HCT116 (cell line): ENCODE measurements around the gene RAPGEF1. TPM values are rescaled to one million over a fixed set of nuclear protein-coding genes. Genes with fewer than 3 reads are reported as not detected.

ENCODE experiments used
- ATAC-seq: fragments of 200-7000 bp; cut with Tn5 transposase; 2 replicates; pipeline ENCODE4 v1.9.1; 2020; ENCODE audit warnings: mild to moderate bottlenecking, moderate library complexity
- BruUV-seq: library from RNA; stranded (reverse); fragments of 400-500 nt; replicated peaks from 2 replicates; lab custom pipeline; 2021; lab: Mats Ljungman, UMichigan
- CTCF ChIA-PET: fragments of 300-600 bp; sonication (Branson Sonifier 250); formaldehyde crosslinking; loops from one replicate; lab custom pipeline; 2021; ENCODE audit warnings: antibody characterized with exemption; lab: Charles Lee
- POLR2A ChIA-PET: fragments of 300-600, 350-600 bp; sonication (Branson Sonifier 250); formaldehyde crosslinking; loops from one replicate; lab custom pipeline; 2021; ENCODE audit warnings: antibody characterized with exemption; lab: Charles Lee
- RAD21 ChIA-PET, 2 experiments: fragments of 300-600 bp; sonication (Branson Sonifier 250); formaldehyde crosslinking; loops; one replicate each; lab custom pipeline; 2023; ENCODE audit warnings: low total read pairs in 2 of 2; ENCODE audit not compliant: uncharacterized antibody in 2 of 2, unreplicated experiment in 2 of 2, low non-redundant PET in 1 of 2; lab: Charles Lee
- DNase-seq: peaks from one replicate; pipeline ENCODE4 v3.0.0-alpha.2; 2010; ENCODE audit warnings: low read depth, low spot score
- H2AFZ ChIP-seq: fragments of 200-600 bp; shearing (Covaris generic), sonication (generic); 2 replicates; pipeline ENCODE4 v1.6.1; 2017; ENCODE audit warnings: low read depth, mixed run types, mixed read lengths, antibody characterized with exemption, low read length; ENCODE audit not compliant: poor library complexity, severe bottlenecking
- H3K27ac ChIP-seq: 2 replicates; pipeline ENCODE4 v1.5.1; 2012; ENCODE audit warnings: low read depth, low read length
- H3K27me3 ChIP-seq: fragments of 200-600 bp; sonication (generic); 2 replicates; pipeline ENCODE4 v1.6.1; 2016; ENCODE audit warnings: mixed run types, low read length, mixed read lengths; ENCODE audit not compliant: insufficient read depth
- H3K36me3 ChIP-seq, 2 experiments: fragments of 200-500 bp in 1 of 2; fragments of 200-600 bp in 1 of 2; sonication (Bioruptor generic) in 1 of 2; sonication (generic) in 1 of 2; 2 replicates each; pipeline versions ENCODE4 v1.5.1 to v1.6.1; 2014 to 2016; ENCODE audit warnings: low read length in 2 of 2, inconsistent platforms in 1 of 2, mixed read lengths in 1 of 2, mixed run types in 1 of 2; ENCODE audit not compliant: insufficient read depth in 2 of 2, control insufficient read depth in 1 of 2
- H3K4me1 ChIP-seq, 2 experiments: fragments of 200-600 bp in 1 of 2; sonication (generic) in 1 of 2; 2 replicates each; pipeline versions ENCODE4 v1.5.1 to v1.6.1; 2012 to 2017; ENCODE audit warnings: low read length in 2 of 2, inconsistent platforms in 1 of 2, mild to moderate bottlenecking in 1 of 2, mixed read lengths in 1 of 2, mixed run types in 1 of 2, moderate library complexity in 1 of 2; ENCODE audit not compliant: insufficient read depth in 2 of 2, control insufficient read depth in 1 of 2
- H3K4me2 ChIP-seq: fragments of 200-600 bp; sonication (generic); 2 replicates; pipeline ENCODE4 v1.6.1; 2017; ENCODE audit warnings: mixed run types, low read length, mixed read lengths
- H3K4me3 ChIP-seq, 2 experiments: fragments of 200-600 bp in 1 of 2; sonication (generic) in 1 of 2; replicated peaks in 1 of 2; 2 replicates each; pipeline ENCODE4 v1.5.1; 2011 to 2016; ENCODE audit warnings: low read length in 2 of 2, control low read depth in 1 of 2, low read depth in 1 of 2, mild to moderate bottlenecking in 1 of 2, mixed read lengths in 1 of 2, mixed run types in 1 of 2
- H3K79me2 ChIP-seq: fragments of 200-600 bp; sonication (generic); 2 replicates; pipeline ENCODE4 v1.6.1; 2017; ENCODE audit warnings: mild to moderate bottlenecking, mixed run types, low read length, moderate library complexity, mixed read lengths; ENCODE audit not compliant: insufficient read depth
- H3K9ac ChIP-seq: fragments of 200-600 bp; sonication (generic); 2 replicates; pipeline ENCODE4 v1.6.1; 2016; ENCODE audit warnings: low read length, mixed read lengths
- H3K9me2 ChIP-seq: fragments of 200-600 bp; sonication (generic), shearing (Covaris generic); 2 replicates; pipeline ENCODE4 v1.6.1; 2017; ENCODE audit warnings: mixed run types, mild to moderate bottlenecking, moderate library complexity; ENCODE audit not compliant: insufficient read depth
- H3K9me3 ChIP-seq, 2 experiments: fragments of 200-500 bp in 1 of 2; fragments of 200-600 bp in 1 of 2; sonication (Bioruptor generic) in 1 of 2; sonication (generic) in 1 of 2; 2 replicates each; pipeline ENCODE4 v1.6.1; 2014 to 2017; ENCODE audit warnings: low read length in 2 of 2, mixed read lengths in 2 of 2, inconsistent platforms in 1 of 2, low read depth in 1 of 2, mild to moderate bottlenecking in 1 of 2, mixed run types in 1 of 2, moderate library complexity in 1 of 2; ENCODE audit not compliant: control insufficient read depth in 1 of 2, insufficient read depth in 1 of 2
- H4K20me1 ChIP-seq: fragments of 200-600 bp; sonication (generic), shearing (Covaris generic); 2 replicates; pipeline ENCODE4 v1.6.1; 2017; ENCODE audit warnings: mixed run types, mild to moderate bottlenecking, moderate library complexity; ENCODE audit not compliant: insufficient read depth
- CEBPB ChIP-seq: IDR thresholded peaks from 2 replicates; pipeline ENCODE4 v1.6.1; 2012; ENCODE audit warnings: low read depth
- ELF1 ChIP-seq: IDR thresholded peaks from 2 replicates; pipeline ENCODE4 v1.6.1; 2012; ENCODE audit warnings: low read depth, borderline replicate concordance
- EZH2 ChIP-seq: fragments of 200-600 bp; sonication (generic); IDR thresholded peaks from 2 replicates; pipeline ENCODE4 v1.6.1; 2017; ENCODE audit warnings: antibody characterized with exemption, mixed run types
- JUND ChIP-seq: IDR thresholded peaks from 2 replicates; pipeline ENCODE4 v1.6.1; 2012
- SP1 ChIP-seq: IDR thresholded peaks from 2 replicates; pipeline ENCODE4 v1.6.1; 2012; ENCODE audit warnings: low read depth
- TCF7L2 ChIP-seq: IDR thresholded peaks from 2 replicates; pipeline ENCODE4 v1.7.0; 2011; ENCODE audit warnings: borderline replicate concordance, inconsistent platforms; ENCODE audit not compliant: insufficient read depth, insufficient read length; ENCODE audit errors: extremely low read depth
- YY1 ChIP-seq: IDR thresholded peaks from 2 replicates; pipeline ENCODE4 v1.6.1; 2011; ENCODE audit warnings: low read length, low read depth, moderate library complexity, mild to moderate bottlenecking; ENCODE audit not compliant: insufficient replicate concordance; ENCODE audit errors: extremely low read depth
- ZFX ChIP-seq: fragments of 450-650 bp; IDR thresholded peaks from 2 replicates; pipeline ENCODE4 v1.6.1; 2017
- ZNF274 ChIP-seq: fragments of 200-500 bp; sonication (Bioruptor generic); IDR thresholded peaks from 2 replicates; pipeline ENCODE4 v1.6.1; 2014; ENCODE audit warnings: mild to moderate bottlenecking, low read depth, low read length, inconsistent platforms
- intact Hi-C: fragments of 100-400 bp; cut with micrococcal nuclease; formaldehyde crosslinking; loops from 2 replicates; pipeline ENCODE4 v1.10.0; 2022
- total RNA-seq: library from RNA; stranded (reverse); gene quantifications from one replicate; pipeline ENCODE4 v1.2.1, GENCODE V29; 2021; ENCODE audit not compliant: unreplicated experiment
- TF ChIP-seq, protein P1 (sequence below): IDR thresholded peaks from 2 replicates; pipeline ENCODE4 v1.6.1; 2012; ENCODE audit warnings: low read depth

RAPGEF1 gene
- total RNA-seq, 1 experiment from 2014 or later, result 43.0 TPM

DNA sequence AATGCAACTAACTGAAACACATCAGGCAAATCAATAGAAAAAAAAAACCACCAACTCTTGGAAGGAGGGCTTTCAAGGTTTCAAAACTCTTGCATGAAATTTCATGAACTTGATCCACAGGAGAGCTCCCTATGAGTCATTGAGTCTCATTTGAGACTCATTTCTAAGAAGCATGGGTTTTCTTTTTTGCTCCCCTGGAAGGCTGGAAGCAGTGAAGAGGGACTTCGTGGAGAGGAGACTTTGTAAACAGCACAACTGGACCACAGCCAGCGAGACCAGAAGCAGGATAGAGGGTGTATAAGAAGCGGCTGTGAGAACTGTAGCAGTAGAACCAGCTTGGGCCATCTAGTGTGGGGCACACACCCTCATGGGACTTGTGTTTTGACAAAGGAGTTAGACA lies 41.2 kb upstream of the RAPGEF1 start:
- ChIA-PET RAD21 (no interaction called here), POLR2A (no interaction called here), CTCF (interaction anchor here (0.7 kb wide), 1 partner anchor 388 kb away, joined by 3 read pairs; no protein-coding TSS in a partner anchor)
- Histone ChIP-seq H3K4me1 (peaks cover 0 to 3% of the 10 kb centered on the region in 2 experiments; a peak in 1 of 4 replicates), H3K4me2 (no peak overlapping the region), H3K27ac (no peak overlapping the region), H3K9me3 (no peaks in the 10 kb centered on the region), H3K4me3 (no peak overlapping the region), H4K20me1 (no peaks in the 10 kb centered on the region), H3K27me3 (peaks cover 55% of the 10 kb centered on the region), H3K9me2 (no peaks in the 10 kb centered on the region), H3K79me2 (no peaks in the 10 kb centered on the region), H2AFZ (no peak overlapping the region), H3K36me3 (no peaks in the 10 kb centered on the region), H3K9ac (no peak overlapping the region)
- BruUV-seq, result no TSS peak
- ATAC-seq, result no peak
- no peak for TF ChIP-seq EZH2
- TF ChIP-seq YY1, result no peak
- no peak for TF ChIP-seq JUND
- TF ChIP-seq, protein P1, sequence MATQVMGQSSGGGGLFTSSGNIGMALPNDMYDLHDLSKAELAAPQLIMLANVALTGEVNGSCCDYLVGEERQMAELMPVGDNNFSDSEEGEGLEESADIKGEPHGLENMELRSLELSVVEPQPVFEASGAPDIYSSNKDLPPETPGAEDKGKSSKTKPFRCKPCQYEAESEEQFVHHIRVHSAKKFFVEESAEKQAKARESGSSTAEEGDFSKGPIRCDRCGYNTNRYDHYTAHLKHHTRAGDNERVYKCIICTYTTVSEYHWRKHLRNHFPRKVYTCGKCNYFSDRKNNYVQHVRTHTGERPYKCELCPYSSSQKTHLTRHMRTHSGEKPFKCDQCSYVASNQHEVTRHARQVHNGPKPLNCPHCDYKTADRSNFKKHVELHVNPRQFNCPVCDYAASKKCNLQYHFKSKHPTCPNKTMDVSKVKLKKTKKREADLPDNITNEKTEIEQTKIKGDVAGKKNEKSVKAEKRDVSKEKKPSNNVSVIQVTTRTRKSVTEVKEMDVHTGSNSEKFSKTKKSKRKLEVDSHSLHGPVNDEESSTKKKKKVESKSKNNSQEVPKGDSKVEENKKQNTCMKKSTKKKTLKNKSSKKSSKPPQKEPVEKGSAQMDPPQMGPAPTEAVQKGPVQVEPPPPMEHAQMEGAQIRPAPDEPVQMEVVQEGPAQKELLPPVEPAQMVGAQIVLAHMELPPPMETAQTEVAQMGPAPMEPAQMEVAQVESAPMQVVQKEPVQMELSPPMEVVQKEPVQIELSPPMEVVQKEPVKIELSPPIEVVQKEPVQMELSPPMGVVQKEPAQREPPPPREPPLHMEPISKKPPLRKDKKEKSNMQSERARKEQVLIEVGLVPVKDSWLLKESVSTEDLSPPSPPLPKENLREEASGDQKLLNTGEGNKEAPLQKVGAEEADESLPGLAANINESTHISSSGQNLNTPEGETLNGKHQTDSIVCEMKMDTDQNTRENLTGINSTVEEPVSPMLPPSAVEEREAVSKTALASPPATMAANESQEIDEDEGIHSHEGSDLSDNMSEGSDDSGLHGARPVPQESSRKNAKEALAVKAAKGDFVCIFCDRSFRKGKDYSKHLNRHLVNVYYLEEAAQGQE, result no peak
- no peak for TF ChIP-seq ZFX
- TF ChIP-seq ELF1, result no peak
- TF ChIP-seq TCF7L2, result no peak
- TF ChIP-seq CEBPB, result no peak
- TF ChIP-seq ZNF274, result no peak
- TF ChIP-seq SP1, result no peak
- DNase-seq, result no peak
- intact Hi-C loops, result loop anchor here (10.0 kb wide), 2 partner anchors 334 to 604 kb away; no protein-coding TSS in a partner anchor
